Cardiac septum (tissue), 1 donor: ENCODE results near the gene HDLBP. TPM values are rescaled to one million over a fixed set of nuclear protein-coding genes. Genes with fewer than 3 reads are reported as not detected.

ENCODE experiments used
- DNase-seq: peaks from one replicate; pipeline ENCODE4 v3.0.0-alpha.2; 2020; ENCODE audit warnings: low spot score
- intact Hi-C: fragments of 100-400 bp; cut with DNase I; formaldehyde crosslinking; loops from one replicate; pipeline ENCODE4 v1.14.0; 2022
- total RNA-seq: library from RNA; stranded (reverse); fragmentation: NEBNext Ultra II Directional; extraction: Animal tissue kit (Norgen Biotek cat#: 25700); gene quantifications from one replicate; pipeline ENCODE4 v1.2.1, GENCODE V29; 2021
- donor health status: DM: no; HTN: no; CAD: no.

The HDLBP gene
- total RNA-seq, 1 donor from 2014 or later = 356 TPM

- intact Hi-C loops = no loop called here
- DNase-seq = no peak
Measured at GRCh38 chr2:241268306-241268705, 47.2 kb downstream of the HDLBP start.

GRCh38 chr2:241267249-241268067, 48.0 kb downstream of the HDLBP start:
- DNase-seq = no peak
- intact Hi-C loops = no loop called here

- no peak for DNase-seq
- intact Hi-C loops = no loop called here
Measured at GRCh38 chr2:241265506-241265905, 50.0 kb downstream of the HDLBP start.

- no peak for DNase-seq
- intact Hi-C loops = no loop called here
Measured at GRCh38 chr2:241263061-241263460, 52.4 kb downstream of the HDLBP start.

- intact Hi-C loops = no loop called here
- DNase-seq = no peak
Measured at GRCh38 chr2:241261628-241262027, 53.8 kb downstream of the HDLBP start.

- no peak for DNase-seq
- intact Hi-C loops = no loop called here
Measured at GRCh38 chr2:241260911-241261310, 54.6 kb downstream of the HDLBP start.

- intact Hi-C loops = no loop called here
Measured at GRCh38 chr2:241258505-241259280, 56.8 kb downstream of the HDLBP start.

GRCh38 chr2:241257419-241258032, 57.9 kb downstream of the HDLBP start:
- intact Hi-C loops = no loop called here

More at GRCh38 chr2:241258505-241259280, 56.8 kb downstream of the HDLBP start:
- DNase-seq = no peak

GRCh38 chr2:241256168-241256545, 59.3 kb downstream of the HDLBP start:
- intact Hi-C loops = no loop called here
- no peak for DNase-seq

More at GRCh38 chr2:241257419-241258032, 57.9 kb downstream of the HDLBP start:
- DNase-seq = no peak

- intact Hi-C loops = no loop called here
- DNase-seq = no peak
Measured at GRCh38 chr2:241255542-241256167, 59.8 kb downstream of the HDLBP start.

GRCh38 chr2:241254904-241255351, 60.5 kb downstream of the HDLBP start:
- intact Hi-C loops = no loop called here
- DNase-seq = no peak

- DNase-seq = no peak
- intact Hi-C loops = no loop called here
Measured at GRCh38 chr2:241252778-241253475, 62.5 kb downstream of the HDLBP start.

- DNase-seq = no peak
- intact Hi-C loops = no loop called here
Measured at GRCh38 chr2:241249654-241250053, 65.8 kb downstream of the HDLBP start.

- intact Hi-C loops = no loop called here
- DNase-seq = no peak
Measured at GRCh38 chr2:241248897-241249296, 66.6 kb downstream of the HDLBP start.

GRCh38 chr2:241248289-241248688, 67.2 kb downstream of the HDLBP start:
- intact Hi-C loops = no loop called here
- no peak for DNase-seq

- intact Hi-C loops = no loop called here
- DNase-seq = no peak
Measured at GRCh38 chr2:241244368-241244767, 71.1 kb downstream of the HDLBP start.

GRCh38 chr2:241242306-241242705, 73.2 kb downstream of the HDLBP start:
- no peak for DNase-seq
- intact Hi-C loops = no loop called here

GRCh38 chr2:241241669-241242068, 73.8 kb downstream of the HDLBP start:
- intact Hi-C loops = no loop called here
- no peak for DNase-seq

GRCh38 chr2:241240320-241241004, 75.0 kb downstream of the HDLBP start:
- no peak for DNase-seq
- intact Hi-C loops = no loop called here
